Prostate gland (tissue), 2 donors: ENCODE results near the gene ZNF213.

Source experiments
- CTCF ChIP-seq, 4 experiments: fragments of 200-600 bp in 2 of 4; fragments of 450-650 bp in 2 of 4; sonication (generic) in 2 of 4; IDR thresholded peaks; 1 replicate in 3 of 4; 2 replicates in 1 of 4; pipeline ENCODE4 v1.5.1; 2016 to 2019; ENCODE audit warnings: antibody characterized with exemption in 4 of 4, mild to moderate bottlenecking in 2 of 4, moderate library complexity in 2 of 4
- POLR2AphosphoS5 ChIP-seq: sonication (generic); formaldehyde crosslinking; IDR thresholded peaks from one replicate; pipeline ENCODE4 v1.6.1; 2017; ENCODE audit warnings: antibody characterized with exemption

GRCh38 chr16:3141781-3142311, 7.0 kb downstream of the ZNF213 start:
- TF ChIP-seq CTCF (IDR thresholded peaks at IDR 0.05) (no peak), POLR2AphosphoS5 (no peak)
